Astrocyte (in vitro differentiated cells and primary cell): ENCODE measurements around the gene CIB4. TPM values are rescaled to one million over a fixed set of nuclear protein-coding genes. Genes with fewer than 3 reads are reported as not detected.

ENCODE experiments used
- DNase-seq: peaks from one replicate; pipeline ENCODE4 v3.0.0-alpha.2; 2010; ENCODE audit warnings: low read depth
- FAIRE-seq: peaks from 2 replicates; lab custom pipeline; 2011; peaks lifted over from hg19 to GRCh38; lab: Jason Lieb, UNC
- H2AFZ ChIP-seq: 2 replicates; pipeline ENCODE4 v1.6.0; 2012; ENCODE audit warnings: low read depth, low read length, inconsistent platforms
- H3K27ac ChIP-seq: 2 replicates; pipeline ENCODE4 v1.5.1; 2011; ENCODE audit warnings: low read depth, low read length, inconsistent platforms
- H3K27me3 ChIP-seq: 2 replicates; pipeline ENCODE4 v1.6.0; 2011; ENCODE audit warnings: low read length, inconsistent platforms; ENCODE audit not compliant: insufficient read depth
- H3K36me3 ChIP-seq: 2 replicates; pipeline ENCODE4 v1.5.1; 2011; ENCODE audit warnings: low read length, inconsistent platforms; ENCODE audit not compliant: insufficient read depth
- H3K4me1 ChIP-seq: 2 replicates; pipeline ENCODE4 v1.5.1; 2011; ENCODE audit warnings: low read length, inconsistent platforms; ENCODE audit not compliant: insufficient read depth
- H3K4me2 ChIP-seq: 2 replicates; pipeline ENCODE4 v1.6.0; 2012; ENCODE audit warnings: low read length, inconsistent platforms
- H3K4me3 ChIP-seq: 2 replicates; pipeline ENCODE4 v1.5.1; 2011; ENCODE audit warnings: low read depth, mild to moderate bottlenecking, low read length, inconsistent platforms; ENCODE audit not compliant: insufficient read depth
- H3K79me2 ChIP-seq: 2 replicates; pipeline ENCODE4 v1.6.0; 2012; ENCODE audit warnings: mild to moderate bottlenecking, low read length, inconsistent platforms; ENCODE audit not compliant: insufficient read depth
- H3K9ac ChIP-seq: 2 replicates; pipeline ENCODE4 v1.6.0; 2012; ENCODE audit warnings: mild to moderate bottlenecking, low read length, inconsistent platforms
- H3K9me3 ChIP-seq: 2 replicates; pipeline ENCODE4 v1.5.1; 2012; ENCODE audit warnings: low read depth, mild to moderate bottlenecking, low read length, inconsistent platforms; ENCODE audit not compliant: insufficient read depth
- H4K20me1 ChIP-seq: 2 replicates; pipeline ENCODE4 v1.6.0; 2012; ENCODE audit warnings: low read length, inconsistent platforms; ENCODE audit not compliant: insufficient read depth
- H3K27ac Mint-ChIP-seq: one replicate; pipeline ENCODE4 v1.8.0; 2021; ENCODE audit warnings: mild to moderate bottlenecking, mixed read lengths; ENCODE audit not compliant: unreplicated experiment
- H3K27me3 Mint-ChIP-seq: one replicate; pipeline ENCODE4 v1.8.0; 2021; ENCODE audit warnings: low read depth, mixed read lengths; ENCODE audit not compliant: unreplicated experiment
- H3K36me3 Mint-ChIP-seq: one replicate; pipeline ENCODE4 v1.8.0; 2021; ENCODE audit warnings: low read depth, mixed read lengths; ENCODE audit not compliant: unreplicated experiment
- H3K4me1 Mint-ChIP-seq: one replicate; pipeline ENCODE4 v1.8.0; 2021; ENCODE audit warnings: low read depth, mixed read lengths; ENCODE audit not compliant: unreplicated experiment
- H3K4me3 Mint-ChIP-seq: one replicate; pipeline ENCODE4 v1.8.0; 2021; ENCODE audit warnings: mild to moderate bottlenecking, moderate library complexity, mixed read lengths; ENCODE audit not compliant: unreplicated experiment
- H3K9me3 Mint-ChIP-seq: one replicate; pipeline ENCODE4 v1.8.0; 2021; ENCODE audit warnings: mild to moderate bottlenecking, mixed read lengths; ENCODE audit not compliant: unreplicated experiment
- CTCF ChIP-seq: IDR thresholded peaks from 2 replicates; pipeline ENCODE4 v1.5.1; 2011; ENCODE audit warnings: low read depth, mild to moderate bottlenecking, inconsistent platforms, low read length, moderate library complexity; ENCODE audit not compliant: insufficient read depth
- EZH2 ChIP-seq: IDR thresholded peaks from 2 replicates; pipeline ENCODE4 v1.6.1; 2012; ENCODE audit warnings: mild to moderate bottlenecking, low read length, inconsistent platforms; ENCODE audit not compliant: insufficient read depth
- total RNA-seq: library from RNA; stranded (reverse); gene quantifications from 2 replicates; pipeline ENCODE4 v1.2.1, GENCODE V29; 2021

CIB4 gene
- total RNA-seq, 1 donor from 2014 or later: not detected

- Mint-ChIP-seq H3K27ac (no peak overlapping the region), H3K36me3 (no peaks in the 10 kb centered on the region), H3K4me3 (no peak overlapping the region), H3K4me1 (no peaks in the 10 kb centered on the region), H3K27me3 (peaks cover 43% of the 10 kb centered on the region), H3K9me3 (peaks cover 1% of the 10 kb centered on the region)
- H3K9ac ChIP-seq: no peak overlapping the region
- H4K20me1 ChIP-seq: no peaks in the 10 kb centered on the region
- H2AFZ ChIP-seq: no peak overlapping the region
- H3K27me3 ChIP-seq: peaks cover 54% of the 10 kb centered on the region
- no peak for DNase-seq
- no peak for TF ChIP-seq CTCF
- no peak for TF ChIP-seq EZH2
- H3K4me1 ChIP-seq: no peaks in the 10 kb centered on the region
- no peaks in the 10 kb centered on the region for H3K9me3 ChIP-seq
- no peak overlapping the region for H3K4me2 ChIP-seq
- H3K36me3 ChIP-seq: no peaks in the 10 kb centered on the region
- H3K4me3 ChIP-seq: no peak overlapping the region
- no peak overlapping the region for H3K27ac ChIP-seq
- no peak for FAIRE-seq
- H3K79me2 ChIP-seq: no peaks in the 10 kb centered on the region
Observed at GRCh38 chr2:26595146-26595545, 46.0 kb downstream of the CIB4 start.

GRCh38 chr2:26591619-26592505 is 49.3 kb downstream of the CIB4 start:
- DNase-seq: no peak
- Mint-ChIP-seq H3K27ac (no peak overlapping the region), H3K4me3 (no peak overlapping the region), H3K9me3 (peaks cover 1% of the 10 kb centered on the region), H3K27me3 (peaks cover 60% of the 10 kb centered on the region), H3K36me3 (no peaks in the 10 kb centered on the region), H3K4me1 (no peaks in the 10 kb centered on the region)
- no peak for FAIRE-seq
- Histone ChIP-seq H3K36me3 (no peaks in the 10 kb centered on the region), H3K4me3 (no peak overlapping the region), H3K9ac (no peak overlapping the region), H3K4me2 (no peak overlapping the region), H3K4me1 (no peaks in the 10 kb centered on the region), H3K27ac (no peak overlapping the region), H3K9me3 (no peaks in the 10 kb centered on the region), H4K20me1 (no peaks in the 10 kb centered on the region), H2AFZ (no peak overlapping the region), H3K79me2 (no peaks in the 10 kb centered on the region), H3K27me3 (peaks cover 72% of the 10 kb centered on the region)
- TF ChIP-seq CTCF (no peak), EZH2 (no peak)

GRCh38 chr2:26590980-26591618 is 50.1 kb downstream of the CIB4 start:
- Mint-ChIP-seq H3K4me3 (no peak overlapping the region), H3K27me3 (peaks cover 66% of the 10 kb centered on the region), H3K36me3 (no peaks in the 10 kb centered on the region), H3K9me3 (peaks cover 1% of the 10 kb centered on the region), H3K27ac (no peak overlapping the region), H3K4me1 (no peaks in the 10 kb centered on the region)
- Histone ChIP-seq H3K9me3 (no peaks in the 10 kb centered on the region), H3K4me1 (no peaks in the 10 kb centered on the region), H2AFZ (no peak overlapping the region), H3K4me3 (no peak overlapping the region), H3K36me3 (no peaks in the 10 kb centered on the region), H3K27ac (no peak overlapping the region), H4K20me1 (no peaks in the 10 kb centered on the region), H3K9ac (no peak overlapping the region), H3K79me2 (no peaks in the 10 kb centered on the region), H3K4me2 (no peak overlapping the region), H3K27me3 (peaks cover 77% of the 10 kb centered on the region)
- no peak for TF ChIP-seq EZH2
- no peak for TF ChIP-seq CTCF
- DNase-seq (no peak), FAIRE-seq (no peak)
